RWPE1 (cell line): ENCODE measurements around the gene LRRTM4.
A peak's percentile ranks its signal among the peaks of the same experiment; 100 is the strongest.

Source experiments
- CTCF ChIA-PET: fragments of 350-600 bp; sonication (Branson Sonifier 250); formaldehyde crosslinking; extraction: SDS; loops from one replicate; lab custom pipeline; 2021; lab: Yijun Ruan, JAX
- POLR2A ChIA-PET: fragments of 400-600 bp; formaldehyde crosslinking; extraction: SDS; loops from one replicate; lab custom pipeline; 2020; ENCODE audit warnings: antibody characterized with exemption; ENCODE audit not compliant: low non-redundant PET; lab: Yijun Ruan, JAX
- DNase-seq: peaks from one replicate; pipeline ENCODE4 v3.0.0; 2012; ENCODE audit warnings: low spot score
- H3K27ac ChIP-seq: fragments of 450-650 bp; 2 replicates; pipeline ENCODE4 v1.5.1; 2017
- TF ChIP-seq, protein P1 (sequence below): fragments of 450-650 bp; conservative IDR thresholded peaks from 2 replicates; pipeline ENCODE4 v1.5.1; 2017; ENCODE audit warnings: low read depth, mild to moderate bottlenecking

The LRRTM4 gene

DNA sequence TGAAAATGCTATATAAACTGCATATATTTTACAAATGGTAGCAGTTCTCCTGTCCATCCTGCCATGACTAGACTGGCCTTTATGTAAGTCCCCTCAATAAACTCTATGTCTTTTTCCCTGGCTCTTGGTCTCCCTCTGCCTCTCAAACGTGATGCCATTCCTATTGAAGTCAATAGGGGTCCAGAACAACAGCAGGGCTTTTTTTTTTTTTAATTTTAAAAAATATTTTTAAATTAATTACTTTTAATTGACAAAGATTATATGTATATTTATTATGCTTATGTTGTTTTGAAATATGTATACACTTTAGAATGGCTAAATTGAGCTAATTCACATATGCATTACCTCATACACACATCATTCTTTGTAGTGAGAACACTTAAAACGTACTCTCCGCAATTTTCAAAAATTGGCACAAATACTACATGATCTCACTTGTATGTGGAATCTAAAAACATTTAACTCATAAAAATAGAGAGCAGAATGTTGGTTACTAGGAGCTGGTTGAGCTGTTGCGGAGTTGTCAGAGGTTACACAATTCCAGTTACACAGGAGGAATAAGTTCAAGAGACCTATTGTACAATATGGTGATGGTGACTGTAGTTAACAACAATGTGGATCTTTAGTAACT is 123.1 kb downstream of the LRRTM4 start:
- no peak overlapping the region for H3K27ac ChIP-seq
- CTCF ChIA-PET: interaction anchor here (0.6 kb wide), 1 partner anchor 345 kb away, joined by 5 read pairs; no protein-coding TSS in a partner anchor
- no peak for DNase-seq
- TF ChIP-seq, protein P1, sequence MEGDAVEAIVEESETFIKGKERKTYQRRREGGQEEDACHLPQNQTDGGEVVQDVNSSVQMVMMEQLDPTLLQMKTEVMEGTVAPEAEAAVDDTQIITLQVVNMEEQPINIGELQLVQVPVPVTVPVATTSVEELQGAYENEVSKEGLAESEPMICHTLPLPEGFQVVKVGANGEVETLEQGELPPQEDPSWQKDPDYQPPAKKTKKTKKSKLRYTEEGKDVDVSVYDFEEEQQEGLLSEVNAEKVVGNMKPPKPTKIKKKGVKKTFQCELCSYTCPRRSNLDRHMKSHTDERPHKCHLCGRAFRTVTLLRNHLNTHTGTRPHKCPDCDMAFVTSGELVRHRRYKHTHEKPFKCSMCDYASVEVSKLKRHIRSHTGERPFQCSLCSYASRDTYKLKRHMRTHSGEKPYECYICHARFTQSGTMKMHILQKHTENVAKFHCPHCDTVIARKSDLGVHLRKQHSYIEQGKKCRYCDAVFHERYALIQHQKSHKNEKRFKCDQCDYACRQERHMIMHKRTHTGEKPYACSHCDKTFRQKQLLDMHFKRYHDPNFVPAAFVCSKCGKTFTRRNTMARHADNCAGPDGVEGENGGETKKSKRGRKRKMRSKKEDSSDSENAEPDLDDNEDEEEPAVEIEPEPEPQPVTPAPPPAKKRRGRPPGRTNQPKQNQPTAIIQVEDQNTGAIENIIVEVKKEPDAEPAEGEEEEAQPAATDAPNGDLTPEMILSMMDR: no peak
- POLR2A ChIA-PET: no interaction called here

GRCh38 chr2:77397763-77398162 is 124.4 kb downstream of the LRRTM4 start:
- TF ChIP-seq, protein P1: no peak
- peak; percentile 33 for DNase-seq
- CTCF ChIA-PET: no interaction called here
- no peak overlapping the region for H3K27ac ChIP-seq
- POLR2A ChIA-PET: no interaction called here

- no peak overlapping the region for H3K27ac ChIP-seq
- TF ChIP-seq, protein P1: no peak
- DNase-seq: no peak
- CTCF ChIA-PET: no interaction called here
- POLR2A ChIA-PET: no interaction called here
Observed at GRCh38 chr2:77395011-77395410, 127.2 kb downstream of the LRRTM4 start.

DNA sequence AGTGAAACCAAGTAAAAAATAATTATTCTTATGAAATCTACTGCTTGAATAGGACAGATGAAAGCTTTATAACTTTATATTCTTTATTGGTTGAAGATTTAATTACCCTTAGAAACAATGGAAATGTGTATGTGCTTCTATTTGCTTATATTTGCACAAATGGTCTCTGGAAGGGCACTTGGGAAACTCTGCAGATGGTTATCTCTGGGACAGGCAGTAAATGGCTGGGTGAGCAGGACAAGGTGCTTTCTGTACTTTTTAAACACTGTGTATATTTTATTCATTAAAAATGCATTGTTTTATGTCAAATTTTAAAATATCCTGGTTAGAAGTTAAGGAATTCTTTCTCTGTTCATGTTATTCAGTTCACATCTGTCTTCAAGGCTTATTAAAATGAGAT is 131.1 kb downstream of the LRRTM4 start:
- no peak overlapping the region for H3K27ac ChIP-seq
- CTCF ChIA-PET: interaction anchor here (0.7 kb wide), 1 partner anchor 821 kb away, joined by 3 read pairs; no protein-coding TSS in a partner anchor
- no peak for DNase-seq
- TF ChIP-seq, protein P1: no peak
- POLR2A ChIA-PET: no interaction called here

- ChIA-PET POLR2A (no interaction called here), CTCF (no interaction called here)
- TF ChIP-seq, protein P1: no peak
- DNase-seq: no peak
- no peak overlapping the region for H3K27ac ChIP-seq
Observed at GRCh38 chr2:77387324-77387723, 134.9 kb downstream of the LRRTM4 start.

DNA sequence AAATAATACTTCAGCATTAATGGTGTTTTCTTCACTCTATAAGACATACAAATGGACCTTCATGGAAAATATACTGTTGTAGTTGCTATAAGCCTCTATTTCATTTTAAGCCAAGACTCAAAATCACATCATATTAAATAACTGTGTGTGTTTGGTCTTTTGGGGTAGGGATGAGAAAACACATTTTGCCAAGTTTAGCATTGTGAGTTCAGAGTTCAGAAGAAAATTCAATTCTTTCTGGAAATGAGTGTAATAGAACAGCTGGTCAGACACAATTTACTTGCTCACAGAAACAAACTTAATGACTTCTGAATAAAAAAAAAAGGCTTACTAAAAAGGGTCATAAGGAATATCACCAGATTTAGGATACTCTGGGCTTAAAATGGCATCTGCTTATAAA is 149.5 kb downstream of the LRRTM4 start:
- ChIA-PET CTCF (no interaction called here), POLR2A (no interaction called here)

More for the DNA sequence above, 149.5 kb downstream of the LRRTM4 start:
- H3K27ac ChIP-seq: no peak overlapping the region
- DNase-seq: no peak
- TF ChIP-seq, protein P1: no peak
